GM12878 (cell line): ENCODE results near the gene C2orf69. TPM values are rescaled to one million over a fixed set of nuclear protein-coding genes. Genes with fewer than 3 reads are reported as not detected.

ENCODE experiments used
- ATAC-seq: fragments of 200-7000 bp; cut with Tn5 transposase; 3 replicates; pipeline ENCODE4 v1.9.1; 2020; ENCODE audit warnings: mild to moderate bottlenecking, moderate library complexity
- BruUV-seq: library from RNA; stranded (reverse); fragments of 400-500 nt; replicated peaks from 2 replicates; lab custom pipeline; 2021; lab: Mats Ljungman, UMichigan
- CTCF ChIA-PET: fragments of 300-600 bp; sonication (Branson Sonifier 250); formaldehyde crosslinking; extraction: SDS; loops from one replicate; lab custom pipeline; 2021; ENCODE audit warnings: inconsistent platforms; lab: Yijun Ruan, JAX
- POLR2A ChIA-PET: fragments of 350-600 bp; formaldehyde crosslinking; extraction: SDS; loops from one replicate; lab custom pipeline; 2021; ENCODE audit warnings: inconsistent platforms; lab: Charles Lee
- RAD21 ChIA-PET: fragments of 300-600 bp; sonication (Branson Sonifier 250); formaldehyde crosslinking; loops from one replicate; lab custom pipeline; 2023; ENCODE audit warnings: antibody characterized with exemption; ENCODE audit not compliant: unreplicated experiment; lab: Charles Lee
- SMC1A ChIA-PET: fragments of 300-600 bp; sonication (Branson Sonifier 250); formaldehyde crosslinking; loops from one replicate; lab custom pipeline; 2023; ENCODE audit not compliant: unreplicated experiment, uncharacterized antibody; lab: Charles Lee
- DNase-seq: peaks from one replicate; pipeline ENCODE4 v3.0.0-alpha.2; 2011; ENCODE audit warnings: low read depth, low spot score
- FAIRE-seq: peaks from 3 replicates; lab custom pipeline; 2011; peaks lifted over from hg19 to GRCh38; lab: Jason Lieb, UNC
- H2AFZ ChIP-seq: 2 replicates; pipeline ENCODE4 v1.6.0; 2011; ENCODE audit warnings: low read depth, low read length, control low read depth; ENCODE audit not compliant: control insufficient read depth
- H3K27ac ChIP-seq: 2 replicates; pipeline ENCODE4 v1.5.1; 2011; ENCODE audit warnings: control low read depth; ENCODE audit not compliant: control insufficient read depth, insufficient read depth
- H3K27me3 ChIP-seq, 2 experiments: replicated peaks in 1 of 2; 2 replicates each; pipeline versions ENCODE4 v1.6.0 to v1.6.1; 2011; ENCODE audit warnings: low read length in 1 of 2; ENCODE audit not compliant: control insufficient read depth in 2 of 2, insufficient read depth in 2 of 2
- H3K36me3 ChIP-seq, 2 experiments: 2 replicates each; pipeline ENCODE4 v1.5.1; 2011; ENCODE audit warnings: low read length in 1 of 2; ENCODE audit not compliant: control insufficient read depth in 2 of 2, insufficient read depth in 2 of 2
- H3K4me1 ChIP-seq: 2 replicates; pipeline ENCODE4 v1.6.1; 2011; ENCODE audit warnings: mild to moderate bottlenecking, low read length, moderate library complexity, mixed read lengths; ENCODE audit not compliant: control insufficient read depth, insufficient read depth
- H3K4me2 ChIP-seq: 2 replicates; pipeline ENCODE4 v1.6.0; 2011; ENCODE audit warnings: control low read depth; ENCODE audit not compliant: control insufficient read depth, insufficient read depth
- H3K4me3 ChIP-seq: fragments of 200-600 bp; sonication (generic); 2 replicates; pipeline ENCODE4 v1.5.1; 2016
- H3K79me2 ChIP-seq: 2 replicates; pipeline ENCODE4 v1.6.0; 2011; ENCODE audit warnings: low read length; ENCODE audit not compliant: control insufficient read depth, insufficient read depth
- H3K9ac ChIP-seq: 2 replicates; pipeline ENCODE4 v1.8.0; 2011; ENCODE audit warnings: low read length, control low read depth, mixed read lengths; ENCODE audit not compliant: control insufficient read depth, insufficient read depth
- H3K9me3 ChIP-seq: replicated peaks from 3 replicates; pipeline ENCODE4 v1.5.1; 2011; ENCODE audit warnings: mild to moderate bottlenecking, low read length; ENCODE audit not compliant: control insufficient read depth, insufficient read depth
- H4K20me1 ChIP-seq: 2 replicates; pipeline ENCODE4 v1.6.0; 2011; ENCODE audit not compliant: control insufficient read depth, insufficient read depth
- BHLHE40 ChIP-seq, 2 experiments: fragments of 450-650 bp in 1 of 2; IDR thresholded peaks; 2 replicates each; pipeline ENCODE4 v1.6.1; 2011 to 2017; ENCODE audit warnings: low read depth in 2 of 2, borderline replicate concordance in 1 of 2, improper control_type of control experiment in 1 of 2, low read length in 1 of 2, mild to moderate bottlenecking in 1 of 2
- GABPA ChIP-seq: IDR thresholded peaks from 2 replicates; pipeline ENCODE4 v1.6.1; 2014; ENCODE audit warnings: antibody characterized with exemption, low read depth, mild to moderate bottlenecking, inconsistent platforms
- TCF12 ChIP-seq: IDR thresholded peaks from 2 replicates; pipeline ENCODE4 v1.6.1; 2011; ENCODE audit warnings: low read depth, mild to moderate bottlenecking, low read length
- TCF3 ChIP-seq: IDR thresholded peaks from 2 replicates; pipeline ENCODE4 v1.6.1; 2012; ENCODE audit warnings: low read depth, mild to moderate bottlenecking, low read length, borderline replicate concordance; ENCODE audit not compliant: insufficient read depth
- WGBS: methylation state at CpG from one replicate; pipeline ENCODE4 v1.1.6; 2016; ENCODE audit warnings: low lambda C conversion rate; ENCODE audit not compliant: insufficient replicate concordance, insufficient coverage; ENCODE audit errors: missing lambda C conversion rate; 5-methylcytosine and 5-hydroxymethylcytosine counted together
- in situ Hi-C: fragments of 300-500 bp; cut with MboI; formaldehyde crosslinking; loops from 9 replicates; pipeline ENCODE4 v1.14.3; 2018; ENCODE audit warnings: mixed read lengths
- intact Hi-C: fragments of 100-400 bp; cut with micrococcal nuclease; formaldehyde crosslinking; loops from one replicate; pipeline ENCODE4 v1.14.2; 2022; ENCODE audit not compliant: unreplicated experiment
- polyA plus RNA-seq, 11 experiments: library from polyadenylated mRNA; depleted of rRNA in 4 of 11; unstranded in 6 of 11; stranded (reverse) in 5 of 11; fragments of >200 nt; fragmentation: Nextera tagmentation in 4 of 11; fragmentation: Illumina TruSeq in 1 of 11; extraction: Ambion mirVana in 4 of 11; extraction: Trizol in 1 of 11; gene quantifications; 1 replicate in 1 of 11; 2 replicates in 10 of 11; pipeline versions ENCODE4 v1.2.1 to v1.2.3, GENCODE V29; 2011 to 2016; ENCODE audit warnings: inconsistent platforms in 2 of 11, missing spikeins in 2 of 11, low read depth in 1 of 11
- total RNA-seq, 4 experiments: library from RNA; depleted of rRNA in 3 of 4; stranded (reverse); fragments of >200 nt in 3 of 4; fragmentation: Illumina TruSeq in 1 of 4; extraction: Trizol in 1 of 4; gene quantifications; 2 replicates each; pipeline versions ENCODE4 v1.2.1 to v1.2.3, GENCODE V29; 2013 to 2021

The C2orf69 gene
- total and polyA plus RNA-seq, 10 of the 15 experiments (the other 5 are each of a cell fraction or from before 2014, with no cell fraction given): 6.3 to 20.3 (median 11.1) TPM

DNA sequence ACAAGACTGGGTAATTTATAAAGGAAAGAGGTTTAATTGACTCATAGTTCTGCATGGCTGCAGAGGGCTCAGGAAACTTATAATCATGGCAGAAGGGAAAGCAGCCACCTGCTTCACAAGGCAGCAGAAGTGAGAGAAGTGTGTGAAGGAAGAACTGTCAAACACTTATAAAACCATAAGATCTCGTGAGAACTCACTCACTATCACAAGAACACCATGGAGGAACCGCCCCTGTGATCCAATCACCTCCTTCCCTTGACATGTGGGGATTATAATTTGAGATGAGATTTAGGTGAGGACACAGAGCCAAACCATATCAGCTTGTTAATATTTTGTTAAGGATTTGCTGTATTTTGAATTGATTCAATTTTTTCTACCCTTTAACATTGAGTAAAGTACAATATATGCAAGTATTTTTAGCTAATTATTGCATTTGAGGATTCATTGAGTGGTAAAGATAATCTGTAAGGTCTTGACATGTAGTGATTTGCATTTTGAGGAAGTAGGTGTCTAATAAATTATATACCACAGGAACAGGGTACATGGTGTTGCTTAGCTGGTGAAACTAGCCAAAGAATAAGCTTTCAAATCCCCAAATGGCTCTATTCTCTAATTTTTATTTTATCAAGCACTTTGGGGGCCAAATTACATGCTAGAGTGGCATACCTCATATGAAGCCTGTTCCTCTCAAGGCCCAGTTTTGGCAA, 3.9 kb upstream of the C2orf69 start:
- no peak overlapping the region for H3K4me2 ChIP-seq
- intact Hi-C loops (no loop called here), in situ Hi-C loops (no loop called here)
- ChIA-PET CTCF (interaction anchor here (1.4 kb wide), 1 partner anchor 574 kb away, joined by 3 read pairs; no protein-coding TSS in a partner anchor), POLR2A (no interaction called here), SMC1A (interaction anchor here (1.0 kb wide), 1 partner anchor 32 kb away, joined by 3 read pairs; no protein-coding TSS in a partner anchor), RAD21 (no interaction called here)
- H3K79me2 ChIP-seq: peaks cover 11% of the 10 kb centered on the region
- FAIRE-seq (no peak), DNase-seq (no peak), ATAC-seq (no peak)
- no peak overlapping the region for H2AFZ ChIP-seq
- no TSS peak for BruUV-seq
- TF ChIP-seq GABPA (no peak), BHLHE40 (IDR thresholded peaks at IDR 0.05; ENCODE audit: borderline replicate concordance in 1 of 2, low read depth in 2 of 2, low read length in 1 of 2) (0 out of 4 replicates have a peak, but pooled peaks of 1 of the 2 experiments have one; percentile 6)
- H3K9ac ChIP-seq: no peak overlapping the region
- H3K9me3 ChIP-seq: no peaks in the 10 kb centered on the region
- WGBS: 50% methylated on average over 2 of the region's 2 CpGs
- no peaks in the 10 kb centered on the region for H3K4me1 ChIP-seq
- H3K4me3 ChIP-seq: no peak overlapping the region
- no peaks in the 10 kb centered on the region for H4K20me1 ChIP-seq
- no peaks in the 10 kb centered on the region for H3K27me3 ChIP-seq
- no peaks in the 10 kb centered on the region for H3K36me3 ChIP-seq
- H3K27ac ChIP-seq: no peak overlapping the region

DNA sequence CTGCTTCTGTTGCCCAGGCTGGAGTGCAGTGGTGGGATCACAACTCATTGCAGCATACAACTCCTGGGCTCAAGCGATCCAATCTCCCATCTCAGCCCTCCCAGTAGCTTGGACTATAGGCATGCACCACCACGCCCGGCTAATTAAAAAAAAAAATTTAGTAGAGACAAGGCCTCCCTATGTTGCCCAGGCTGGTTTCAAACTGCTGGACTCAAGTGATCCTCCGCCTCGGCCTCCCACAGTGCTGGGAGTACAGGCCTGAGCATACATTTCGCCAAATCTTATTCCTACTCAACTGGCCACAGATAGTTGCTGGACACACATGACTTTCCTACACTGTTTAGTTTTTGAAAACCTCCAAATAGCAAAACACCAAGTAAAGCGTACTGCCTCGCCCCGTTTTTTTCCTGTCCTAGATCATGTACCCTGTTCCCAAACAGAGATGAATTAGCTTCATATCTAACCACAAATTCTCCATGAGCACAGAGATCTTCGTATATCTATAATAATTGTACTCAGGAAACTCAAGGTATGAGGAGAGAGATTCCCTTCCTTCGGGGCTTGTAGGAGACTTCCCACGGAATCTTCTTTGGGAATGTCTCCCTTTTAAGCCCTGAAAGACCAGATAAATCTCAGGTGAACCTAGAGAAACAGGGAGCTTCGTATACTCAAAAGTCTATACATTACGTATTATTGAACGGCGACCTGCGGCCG, 598 bp upstream of the C2orf69 start:
- intact Hi-C loops: loop anchor here (2.0 kb wide), 2 partner anchors 44 to 60 kb away; partner anchors contain the start of genes FTCDNL1, MAIP1 and TYW5
- RAD21 ChIA-PET: no interaction called here
- peaks cover 38% of the 10 kb centered on the region for H3K79me2 ChIP-seq
- no peak for ATAC-seq
- TF ChIP-seq TCF3 (no peak), TCF12 (no peak)
- DNase-seq: no peak
- in situ Hi-C loops: no loop called here
- H3K4me3 ChIP-seq: peak overlapping the region; percentile 74
- POLR2A ChIA-PET: interaction anchor here (1.0 to 1.3 kb wide), 2 partner anchors 12 to 46 kb away, joined by 3 to 5 read pairs; no protein-coding TSS in a partner anchor
- H2AFZ ChIP-seq: peak overlapping the region; percentile 94
- H3K9me3 ChIP-seq: no peaks in the 10 kb centered on the region
- TSS peak; percentile 88 for BruUV-seq
- 49% methylated on average over 18 of the region's 18 CpGs for WGBS
- no peaks in the 10 kb centered on the region for H3K27me3 ChIP-seq
- peak overlapping the region; percentile 75 for H3K4me2 ChIP-seq
- CTCF ChIA-PET: no interaction called here
- no peaks in the 10 kb centered on the region for H3K4me1 ChIP-seq
- peak overlapping the region; percentile 88 for H3K27ac ChIP-seq
- no peaks in the 10 kb centered on the region for H3K36me3 ChIP-seq
- SMC1A ChIA-PET: interaction anchor here (0.9 to 1.8 kb wide), 3 partner anchors 20 to 216 kb away, joined by 3 to 5 read pairs (median 3); no protein-coding TSS in a partner anchor
- no peaks in the 10 kb centered on the region for H4K20me1 ChIP-seq
- peak overlapping the region; percentile 49; the same call in 1 of the 2 replicates for H3K9ac ChIP-seq
- FAIRE-seq: peak; percentile 81
